Suprapubic skin (tissue), 4 donors: Measurements from ENCODE around the gene ZNF185. TPM values are rescaled to one million over a fixed set of nuclear protein-coding genes. Genes with fewer than 3 reads are reported as not detected.
A peak's percentile ranks its signal among the peaks of the same experiment; 100 is the strongest.

Source experiments
- DNase-seq, 2 donors: peaks; one replicate each; pipeline ENCODE4 v3.0.0-alpha.2; 2019; ENCODE audit warnings: low spot score in 2 of 2
- H3K27ac ChIP-seq: fragments of 200-600 bp; sonication (generic); one replicate; pipeline ENCODE4 v1.5.1; 2019
- H3K27me3 ChIP-seq: fragments of 200-600 bp; sonication (generic); one replicate; pipeline ENCODE4 v1.5.1; 2019
- H3K36me3 ChIP-seq: fragments of 200-600 bp; sonication (generic); one replicate; pipeline ENCODE4 v1.5.1; 2019
- H3K4me1 ChIP-seq: fragments of 200-600 bp; sonication (generic); one replicate; pipeline ENCODE4 v1.5.1; 2019
- H3K4me3 ChIP-seq: fragments of 200-600 bp; sonication (generic); one replicate; pipeline ENCODE4 v1.5.1; 2019; ENCODE audit warnings: mild to moderate bottlenecking
- H3K9me3 ChIP-seq: fragments of 200-600 bp; sonication (generic); one replicate; pipeline ENCODE4 v1.5.1; 2019
- CTCF ChIP-seq, 2 donors: fragments of 200-600 bp in 1 of 2; fragments of 450-650 bp in 1 of 2; sonication (generic) in 1 of 2; IDR thresholded peaks; one replicate each; pipeline ENCODE4 v1.5.1; 2016 to 2019; ENCODE audit warnings: antibody characterized with exemption in 2 of 2, mild to moderate bottlenecking in 1 of 2, moderate library complexity in 1 of 2
- EP300 ChIP-seq: sonication (generic); formaldehyde crosslinking; IDR thresholded peaks from one replicate; pipeline ENCODE4 v1.6.1; 2017; ENCODE audit warnings: antibody characterized with exemption
- POLR2A ChIP-seq, 2 donors: fragments of 450-650 bp; IDR thresholded peaks; one replicate each; pipeline ENCODE4 v1.6.1; 2017; ENCODE audit warnings: antibody characterized with exemption in 2 of 2, mild to moderate bottlenecking in 2 of 2, moderate library complexity in 2 of 2
- POLR2AphosphoS5 ChIP-seq, 3 donors: sonication (generic); formaldehyde crosslinking; IDR thresholded peaks; one replicate each; pipeline ENCODE4 v1.6.1; 2017; ENCODE audit warnings: antibody characterized with exemption in 3 of 3
- WGBS: methylation state at CpG from one replicate; pipeline ENCODE4 v1.1.5; 2018; 5-methylcytosine and 5-hydroxymethylcytosine counted together
- total RNA-seq, 4 donors: library from RNA; depleted of rRNA; stranded (reverse); fragments of >200 nt; gene quantifications; one replicate each; pipeline ENCODE4 v1.1.0, GENCODE V29; 2016

Gene ZNF185
- total RNA-seq, 4 donors from 2014 or later = 50.1 to 81.3 (median 66.1) TPM

GRCh38 chrX:152901816-152902501 is 4.1 kb downstream of the ZNF185 start:
- peaks cover 18% of the 10 kb centered on the region for H3K4me1 ChIP-seq
- no peaks in the 10 kb centered on the region for H3K9me3 ChIP-seq
- H3K27me3 ChIP-seq = no peaks in the 10 kb centered on the region
- WGBS = 46% methylated on average over 9 of the region's 15 CpGs
- no peak overlapping the region for H3K4me3 ChIP-seq
- H3K36me3 ChIP-seq = no peaks in the 10 kb centered on the region
- H3K27ac ChIP-seq = no peak overlapping the region
- TF ChIP-seq CTCF (IDR thresholded peaks at IDR 0.05) = no peak
- TF ChIP-seq POLR2AphosphoS5 (IDR thresholded peaks at IDR 0.05) = no peak
- TF ChIP-seq EP300 = no peak
- TF ChIP-seq POLR2A (IDR thresholded peaks at IDR 0.05) = no peak
- DNase-seq = no peak

- no peak overlapping the region for H3K4me3 ChIP-seq
Observed at GRCh38 chrX:152902502-152902820, 4.6 kb downstream of the ZNF185 start.

GRCh38 chrX:152903589-152903988 is 5.7 kb downstream of the ZNF185 start:
- Histone ChIP-seq H3K4me3 (no peak overlapping the region), H3K4me1 (peaks cover 14% of the 10 kb centered on the region), H3K27ac (no peak overlapping the region), H3K9me3 (no peaks in the 10 kb centered on the region), H3K36me3 (no peaks in the 10 kb centered on the region), H3K27me3 (no peaks in the 10 kb centered on the region)
- no peak for DNase-seq
- 75% methylated on average over 7 of the region's 9 CpGs for WGBS
- TF ChIP-seq POLR2AphosphoS5 (IDR thresholded peaks at IDR 0.05) (no peak), CTCF (IDR thresholded peaks at IDR 0.05) (no peak), POLR2A (IDR thresholded peaks at IDR 0.05) (no peak), EP300 (no peak)

More at GRCh38 chrX:152902502-152902820, 4.6 kb downstream of the ZNF185 start:
- H3K27me3 ChIP-seq = no peaks in the 10 kb centered on the region
- 80% methylated on average over 4 of the region's 4 CpGs for WGBS
- no peak overlapping the region for H3K27ac ChIP-seq
- H3K36me3 ChIP-seq = no peaks in the 10 kb centered on the region
- TF ChIP-seq CTCF (IDR thresholded peaks at IDR 0.05) (no peak), EP300 (no peak), POLR2A (IDR thresholded peaks at IDR 0.05) (no peak), POLR2AphosphoS5 (IDR thresholded peaks at IDR 0.05) (no peak)
- H3K4me1 ChIP-seq = peaks cover 17% of the 10 kb centered on the region
- no peak for DNase-seq
- H3K9me3 ChIP-seq = no peaks in the 10 kb centered on the region

GRCh38 chrX:152904151-152905080 is 6.5 kb downstream of the ZNF185 start:
- no peaks in the 10 kb centered on the region for H3K27me3 ChIP-seq
- no peak for DNase-seq
- 58% methylated on average over 8 of the region's 20 CpGs for WGBS

More at GRCh38 chrX:152904151-152905080, 6.5 kb downstream of the ZNF185 start:
- H3K4me3 ChIP-seq = no peak overlapping the region
- no peaks in the 10 kb centered on the region for H3K36me3 ChIP-seq
- no peaks in the 10 kb centered on the region for H3K9me3 ChIP-seq
- no peak for TF ChIP-seq EP300
- TF ChIP-seq CTCF (IDR thresholded peaks at IDR 0.05) = peak; percentile 26 to 78
- TF ChIP-seq POLR2A (IDR thresholded peaks at IDR 0.05) = no peak
- TF ChIP-seq POLR2AphosphoS5 (IDR thresholded peaks at IDR 0.05) = no peak
- no peak overlapping the region for H3K27ac ChIP-seq
- H3K4me1 ChIP-seq = peaks cover 10% of the 10 kb centered on the region
